GM23248 (cell line): ENCODE results near the gene PDE1A.

Source experiments
- EZH2 ChIP-seq: fragments of 200-600 bp; sonication (generic); IDR thresholded peaks from 2 replicates; pipeline ENCODE4 v1.6.1; 2018; ENCODE audit warnings: antibody characterized with exemption, mild to moderate bottlenecking; ENCODE audit not compliant: insufficient read depth, poor library complexity, severe bottlenecking
- EZH2phosphoT487 ChIP-seq: fragments of 200-600 bp; sonication (generic); IDR thresholded peaks from 2 replicates; pipeline ENCODE4 v1.6.1; 2018; ENCODE audit warnings: antibody characterized with exemption, moderate library complexity, mild to moderate bottlenecking, low read depth; ENCODE audit not compliant: insufficient read depth

DNA sequence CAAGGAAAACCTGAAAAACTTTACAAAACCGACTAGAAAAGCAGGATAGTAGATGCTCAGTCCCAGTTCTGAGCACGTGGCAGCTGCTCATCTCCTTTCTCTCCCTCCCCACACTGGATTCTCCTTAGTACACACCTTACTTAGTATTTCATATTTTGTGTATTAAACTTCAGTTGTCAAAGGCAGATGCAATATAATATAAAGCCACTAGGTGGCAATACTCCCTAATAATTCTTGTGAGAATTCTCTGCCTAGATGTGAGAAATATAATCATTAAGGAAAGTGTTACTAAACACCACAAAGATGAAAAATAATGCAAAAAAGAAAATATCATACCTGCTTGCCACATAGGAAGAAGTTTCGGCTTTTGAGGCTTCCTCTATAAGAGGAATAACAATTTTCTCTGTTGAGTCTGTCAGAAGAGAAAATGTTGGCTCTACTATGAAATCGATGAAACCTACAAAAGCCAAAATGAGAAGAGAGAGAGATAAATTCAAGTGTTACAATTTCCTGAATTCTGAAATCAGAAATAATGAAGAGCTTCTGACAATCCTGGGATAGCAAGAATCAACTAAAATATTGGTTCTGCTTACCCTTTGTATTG is 240.6 kb downstream of the PDE1A start:
- TF ChIP-seq EZH2: no peak
- no peak for TF ChIP-seq EZH2phosphoT487
